Cardiac muscle cell (in vitro differentiated cells and primary cell): ENCODE measurements around the gene NEDD9. TPM values are rescaled to one million over a fixed set of nuclear protein-coding genes. Genes with fewer than 3 reads are reported as not detected.
A peak's percentile ranks its signal among the peaks of the same experiment; 100 is the strongest.

Source experiments
- DNase-seq, 2 donors: peaks; one replicate each; pipeline versions ENCODE4 v3.0.0 to v3.0.0-alpha.2; 2010 to 2017; ENCODE audit warnings: low read depth in 1 of 2, low spot score in 1 of 2
- H3K27ac ChIP-seq: fragments of 200-600 bp; sonication (generic); 2 replicates; pipeline ENCODE4 v1.5.1; 2016
- H3K27me3 ChIP-seq: fragments of 200-600 bp; sonication (generic); 2 replicates; pipeline ENCODE4 v1.6.0; 2016; ENCODE audit warnings: control low read depth
- H3K36me3 ChIP-seq: fragments of 200-600 bp; sonication (generic); 2 replicates; pipeline ENCODE4 v1.5.1; 2016; ENCODE audit warnings: control low read depth
- H3K4me1 ChIP-seq: fragments of 200-600 bp; sonication (generic); 2 replicates; pipeline ENCODE4 v1.8.1; 2017; ENCODE audit warnings: low read depth, mild to moderate bottlenecking, mixed run types
- H3K4me3 ChIP-seq: fragments of 200-600 bp; sonication (generic); 2 replicates; pipeline ENCODE4 v1.5.1; 2016; ENCODE audit warnings: mild to moderate bottlenecking
- H3K9me3 ChIP-seq: fragments of 200-600 bp; sonication (generic); 2 replicates; pipeline ENCODE4 v1.5.1; 2017; ENCODE audit warnings: low read depth, mild to moderate bottlenecking, control low read depth
- polyA plus RNA-seq: library from polyadenylated mRNA; unstranded; fragments of >200 nt; fragmentation: Nextera tagmentation; extraction: Ambion mirVana; gene quantifications from 2 replicates; pipeline ENCODE4 v1.2.1, GENCODE V29; 2016
- total RNA-seq: library from RNA; depleted of rRNA; stranded (reverse); fragments of >200 nt; gene quantifications from 2 replicates; pipeline ENCODE4 v1.2.3, GENCODE V29; 2016
- TF ChIP-seq, protein P1 (sequence below): IDR thresholded peaks from 2 replicates; pipeline ENCODE4 v1.5.1; 2012; ENCODE audit warnings: low read depth, mild to moderate bottlenecking, low read length

NEDD9 gene
- total and polyA plus RNA-seq, 2 experiments from 2014 or later = 12.6 to 26.8 TPM

- no peaks in the 10 kb centered on the region for H3K27me3 ChIP-seq
- H3K9me3 ChIP-seq = no peaks in the 10 kb centered on the region
- no peak overlapping the region for H3K4me3 ChIP-seq
- H3K36me3 ChIP-seq = no peaks in the 10 kb centered on the region
- no peak overlapping the region for H3K27ac ChIP-seq
- DNase-seq = no peak
- H3K4me1 ChIP-seq = peaks cover 22% of the 10 kb centered on the region
- TF ChIP-seq, protein P1, sequence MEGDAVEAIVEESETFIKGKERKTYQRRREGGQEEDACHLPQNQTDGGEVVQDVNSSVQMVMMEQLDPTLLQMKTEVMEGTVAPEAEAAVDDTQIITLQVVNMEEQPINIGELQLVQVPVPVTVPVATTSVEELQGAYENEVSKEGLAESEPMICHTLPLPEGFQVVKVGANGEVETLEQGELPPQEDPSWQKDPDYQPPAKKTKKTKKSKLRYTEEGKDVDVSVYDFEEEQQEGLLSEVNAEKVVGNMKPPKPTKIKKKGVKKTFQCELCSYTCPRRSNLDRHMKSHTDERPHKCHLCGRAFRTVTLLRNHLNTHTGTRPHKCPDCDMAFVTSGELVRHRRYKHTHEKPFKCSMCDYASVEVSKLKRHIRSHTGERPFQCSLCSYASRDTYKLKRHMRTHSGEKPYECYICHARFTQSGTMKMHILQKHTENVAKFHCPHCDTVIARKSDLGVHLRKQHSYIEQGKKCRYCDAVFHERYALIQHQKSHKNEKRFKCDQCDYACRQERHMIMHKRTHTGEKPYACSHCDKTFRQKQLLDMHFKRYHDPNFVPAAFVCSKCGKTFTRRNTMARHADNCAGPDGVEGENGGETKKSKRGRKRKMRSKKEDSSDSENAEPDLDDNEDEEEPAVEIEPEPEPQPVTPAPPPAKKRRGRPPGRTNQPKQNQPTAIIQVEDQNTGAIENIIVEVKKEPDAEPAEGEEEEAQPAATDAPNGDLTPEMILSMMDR = no peak
These were observed 4.4 kb upstream of the NEDD9 start for GRCh38 chr6:11236915-11237314.

DNA sequence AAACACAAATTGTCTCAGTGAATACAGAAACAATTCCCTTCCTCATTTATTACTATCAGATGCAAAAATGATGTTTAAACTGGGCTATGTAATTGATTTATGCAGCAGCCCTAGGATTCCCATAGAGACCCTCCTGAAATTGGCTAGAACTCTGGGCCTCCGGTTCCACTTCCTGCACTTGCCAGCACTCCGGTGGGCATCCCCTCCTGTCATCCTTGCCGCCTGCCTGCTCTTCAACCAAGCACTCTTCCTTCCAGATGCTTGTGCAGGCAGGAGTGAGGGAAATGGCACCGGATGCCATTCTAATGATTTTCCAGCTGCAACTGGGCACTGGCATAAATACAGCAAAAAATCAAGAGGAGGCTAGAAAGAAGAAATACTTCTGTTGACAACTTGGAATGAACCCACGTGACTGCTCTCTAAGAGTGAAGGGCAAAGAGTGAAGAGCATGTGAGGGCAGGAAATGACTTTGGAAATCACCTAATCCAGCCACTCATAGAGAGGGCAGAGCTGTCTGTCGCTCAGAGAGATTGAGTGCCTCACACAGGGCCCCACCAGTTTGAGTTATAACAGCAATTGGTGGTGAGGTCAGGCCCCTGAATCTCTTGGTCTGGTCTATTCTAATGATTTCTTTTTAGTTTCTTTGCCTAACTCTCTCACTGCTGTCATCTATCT lies 3.7 kb upstream of the NEDD9 start:
- H3K27me3 ChIP-seq = no peaks in the 10 kb centered on the region
- H3K9me3 ChIP-seq = no peaks in the 10 kb centered on the region
- no peaks in the 10 kb centered on the region for H3K36me3 ChIP-seq
- TF ChIP-seq, protein P1 = no peak
- DNase-seq = peak in 1 of 2 donors; percentile 63
- H3K27ac ChIP-seq = no peak overlapping the region
- no peak overlapping the region for H3K4me3 ChIP-seq
- H3K4me1 ChIP-seq = peaks cover 20% of the 10 kb centered on the region

- TF ChIP-seq, protein P1 = no peak
- no peak for DNase-seq
- Histone ChIP-seq H3K4me1 (peaks cover 24% of the 10 kb centered on the region), H3K4me3 (no peak overlapping the region), H3K9me3 (no peaks in the 10 kb centered on the region), H3K36me3 (no peaks in the 10 kb centered on the region), H3K27ac (no peak overlapping the region), H3K27me3 (no peaks in the 10 kb centered on the region)
These were observed 2.6 kb upstream of the NEDD9 start for GRCh38 chr6:11235062-11235461.

DNA sequence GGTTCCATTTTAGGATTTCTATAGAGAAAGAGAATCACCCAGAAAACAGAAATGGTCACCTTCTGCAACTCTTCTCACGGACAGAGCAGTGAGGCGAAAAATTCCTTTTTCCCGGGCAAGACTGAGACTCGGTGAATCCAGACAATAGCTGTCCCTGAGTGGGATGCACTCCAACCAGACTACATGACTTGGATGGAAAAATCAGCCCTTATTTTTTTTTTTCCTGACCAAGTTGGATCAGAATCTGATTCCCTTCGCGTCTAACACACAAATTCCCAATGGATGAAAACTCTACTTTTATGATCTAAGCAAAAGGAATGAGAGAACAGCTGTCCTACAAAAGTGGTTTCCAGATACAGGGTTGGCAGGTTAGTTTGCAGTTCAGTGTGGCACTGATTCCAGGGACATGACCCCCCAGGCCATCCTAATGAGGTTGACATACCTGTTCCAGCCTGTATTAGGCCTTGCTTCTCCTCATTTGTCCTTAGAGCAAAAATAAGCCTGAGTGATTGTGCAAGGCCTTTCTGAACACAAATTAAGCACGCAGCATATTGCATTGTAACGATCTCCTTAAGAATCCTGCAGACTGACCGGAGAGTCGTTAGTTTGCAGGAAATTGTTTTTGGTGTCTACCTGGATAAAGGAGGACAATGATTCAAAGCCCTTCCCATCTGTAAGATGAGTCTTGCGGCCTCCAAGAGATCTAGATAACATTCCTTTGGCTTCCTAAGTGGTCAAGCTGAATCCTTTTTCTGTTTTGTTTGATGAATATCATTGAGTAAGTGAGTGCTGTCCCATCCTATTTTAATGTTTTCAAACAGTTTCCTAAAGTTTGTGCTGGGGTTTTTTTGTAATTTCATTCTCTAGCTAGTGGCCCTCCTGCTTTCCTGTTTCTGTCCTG lies 1.5 kb upstream of the NEDD9 start:
- Histone ChIP-seq H3K27ac (no peak overlapping the region), H3K4me1 (peaks cover 35% of the 10 kb centered on the region), H3K36me3 (no peaks in the 10 kb centered on the region), H3K9me3 (no peaks in the 10 kb centered on the region), H3K4me3 (no peak overlapping the region), H3K27me3 (no peaks in the 10 kb centered on the region)
- no peak for DNase-seq
- TF ChIP-seq, protein P1 = no peak

DNA sequence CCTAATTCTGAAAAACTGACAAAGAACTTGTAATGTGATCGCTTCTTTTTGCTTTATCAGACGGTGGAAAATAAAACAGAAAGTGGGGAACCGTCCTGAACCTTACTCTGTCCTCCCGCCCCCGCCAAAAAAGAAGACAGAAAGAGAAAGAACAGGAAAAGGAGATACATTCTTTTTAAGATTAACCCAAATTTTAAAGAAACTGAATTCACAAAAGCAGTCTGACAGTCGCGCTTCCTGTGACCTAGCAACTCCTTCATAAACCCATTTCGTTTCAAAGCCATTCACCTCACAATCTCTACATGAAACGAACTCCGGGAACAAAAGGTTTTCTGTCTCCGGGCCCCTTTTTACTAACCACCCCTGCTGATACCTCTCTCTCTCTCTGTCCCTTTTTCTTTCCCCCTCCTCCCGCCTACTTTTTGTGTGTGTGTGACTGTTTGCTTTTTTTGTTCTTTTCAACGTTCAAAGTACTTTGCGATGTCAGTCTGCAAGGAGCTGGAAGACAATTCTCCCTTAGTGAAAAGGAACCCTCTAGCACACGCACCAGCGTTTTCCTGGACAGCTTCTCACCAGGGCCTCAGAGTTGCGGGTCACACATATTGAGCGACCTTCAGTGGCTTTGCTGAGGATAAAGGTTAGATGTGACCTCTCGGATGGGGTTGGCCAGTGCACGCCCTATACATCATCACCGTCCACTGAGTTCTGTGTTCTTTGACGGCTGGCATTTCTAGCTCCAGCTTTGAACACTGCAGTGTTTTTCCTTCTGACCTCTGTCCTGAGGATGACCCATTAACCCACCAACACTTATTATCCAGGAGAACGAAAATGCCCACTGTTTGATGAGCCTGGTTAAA lies 530 bp upstream of the NEDD9 start:
- peak in 1 of 2 donors; percentile 54 for DNase-seq
- Histone ChIP-seq H3K4me1 (peaks cover 39% of the 10 kb centered on the region), H3K27ac (peak overlapping the region; percentile 77), H3K4me3 (peak overlapping the region; percentile 57), H3K9me3 (no peaks in the 10 kb centered on the region), H3K27me3 (no peaks in the 10 kb centered on the region), H3K36me3 (no peaks in the 10 kb centered on the region)
- TF ChIP-seq, protein P1 = no peak
